ENCODE results near the gene MRPL1. TPM values are rescaled to one million over a fixed set of nuclear protein-coding genes. Genes with fewer than 3 reads are reported as not detected.
A peak's percentile ranks its signal among the peaks of the same experiment; 100 is the strongest.

MRPL1 gene
- polyA plus RNA-seq, 3 donors: 4.0 to 11.8 (median 10.7) TPM

DNA sequence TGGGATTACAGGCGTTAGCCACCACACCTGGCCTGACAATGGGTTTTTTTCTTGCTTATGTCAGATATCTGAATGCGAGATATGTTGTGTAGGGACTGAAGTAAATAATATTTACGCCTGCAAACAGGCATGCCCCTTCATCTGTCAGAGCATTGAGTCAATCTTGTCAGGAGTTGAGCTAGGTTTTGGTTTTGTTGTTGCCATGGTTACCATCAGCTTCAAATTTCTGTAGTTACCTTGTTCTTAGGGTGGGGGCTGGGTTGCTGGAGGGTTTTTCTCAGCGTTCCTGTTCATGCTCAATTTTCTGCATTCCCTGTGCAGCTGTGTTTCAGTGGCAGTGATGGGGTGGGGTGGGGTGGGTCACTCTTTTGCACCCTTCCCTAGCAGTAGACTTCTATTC, 14.5 kb downstream of the MRPL1 start:
- no peaks in the 10 kb centered on the region for H3K4me1 ChIP-seq (ENCODE audit: control insufficient read depth in 1 of 2, insufficient read depth in 2 of 2, low read length in 2 of 2)
- H3K27me3 ChIP-seq (ENCODE audit: control insufficient read depth in 2 of 2, insufficient read depth in 2 of 2, low read length in 2 of 2): no peaks in the 10 kb centered on the region
- no peak overlapping the region for H2AFZ ChIP-seq (ENCODE audit: insufficient read depth, low read depth, low read length, poor library complexity, severe bottlenecking)
- peaks cover 36 to 57% of the 10 kb centered on the region in 2 donors for H3K36me3 Mint-ChIP-seq
- H3K9me3 Mint-ChIP-seq: peaks cover 0 to 2% (median 0%) of the 10 kb centered on the region in 7 donors
- no peak overlapping the region for H3K27ac Mint-ChIP-seq
- H3K4me2 ChIP-seq (replicated peaks; ENCODE audit: extremely low read depth, low read length, poor library complexity, severe bottlenecking): no peak overlapping the region
- TF ChIP-seq, protein P1, sequence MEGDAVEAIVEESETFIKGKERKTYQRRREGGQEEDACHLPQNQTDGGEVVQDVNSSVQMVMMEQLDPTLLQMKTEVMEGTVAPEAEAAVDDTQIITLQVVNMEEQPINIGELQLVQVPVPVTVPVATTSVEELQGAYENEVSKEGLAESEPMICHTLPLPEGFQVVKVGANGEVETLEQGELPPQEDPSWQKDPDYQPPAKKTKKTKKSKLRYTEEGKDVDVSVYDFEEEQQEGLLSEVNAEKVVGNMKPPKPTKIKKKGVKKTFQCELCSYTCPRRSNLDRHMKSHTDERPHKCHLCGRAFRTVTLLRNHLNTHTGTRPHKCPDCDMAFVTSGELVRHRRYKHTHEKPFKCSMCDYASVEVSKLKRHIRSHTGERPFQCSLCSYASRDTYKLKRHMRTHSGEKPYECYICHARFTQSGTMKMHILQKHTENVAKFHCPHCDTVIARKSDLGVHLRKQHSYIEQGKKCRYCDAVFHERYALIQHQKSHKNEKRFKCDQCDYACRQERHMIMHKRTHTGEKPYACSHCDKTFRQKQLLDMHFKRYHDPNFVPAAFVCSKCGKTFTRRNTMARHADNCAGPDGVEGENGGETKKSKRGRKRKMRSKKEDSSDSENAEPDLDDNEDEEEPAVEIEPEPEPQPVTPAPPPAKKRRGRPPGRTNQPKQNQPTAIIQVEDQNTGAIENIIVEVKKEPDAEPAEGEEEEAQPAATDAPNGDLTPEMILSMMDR (IDR thresholded peaks at IDR 0.05): no peak
- H3K4me3 Mint-ChIP-seq: no peak overlapping the region
- peaks cover 23 to 47% of the 10 kb centered on the region in 2 donors for H3K36me3 ChIP-seq (replicated peaks in 1 of 2; ENCODE audit: control insufficient read depth in 1 of 2, insufficient read depth in 2 of 2, low read length in 2 of 2)
- H3K4me1 Mint-ChIP-seq: peaks cover 3% of the 10 kb centered on the region
- no peaks in the 10 kb centered on the region for H4K20me1 ChIP-seq (ENCODE audit: insufficient read depth, low read length)
- no peak for DNase-seq
- H3K4me3 ChIP-seq (replicated peaks in 1 of 3; ENCODE audit: low read depth in 2 of 3, low read length in 3 of 3): no peak overlapping the region
- no peaks in the 10 kb centered on the region for H3K9me3 ChIP-seq (replicated peaks in 1 of 2; ENCODE audit: control insufficient read depth in 1 of 2, insufficient read depth in 1 of 2, low read length in 2 of 2)
- intact Hi-C loops (cut with micrococcal nuclease): no loop called here
- no peak overlapping the region for H3K9ac ChIP-seq (ENCODE audit: insufficient read depth, low read length, poor library complexity, severe bottlenecking)
- peaks cover 52% of the 10 kb centered on the region for H3K79me2 ChIP-seq (ENCODE audit: insufficient read depth, low read length)
- 100% methylated on average over 3 of the region's 4 CpGs for WGBS (ENCODE audit: insufficient coverage)
- peaks cover 0 to 2% (median 0%) of the 10 kb centered on the region in 3 donors for H3K27me3 Mint-ChIP-seq (ENCODE audit: low read depth in 3 of 3)
- no peak overlapping the region for H3K27ac ChIP-seq (ENCODE audit: low read depth in 1 of 2, low read length in 2 of 2)

DNA sequence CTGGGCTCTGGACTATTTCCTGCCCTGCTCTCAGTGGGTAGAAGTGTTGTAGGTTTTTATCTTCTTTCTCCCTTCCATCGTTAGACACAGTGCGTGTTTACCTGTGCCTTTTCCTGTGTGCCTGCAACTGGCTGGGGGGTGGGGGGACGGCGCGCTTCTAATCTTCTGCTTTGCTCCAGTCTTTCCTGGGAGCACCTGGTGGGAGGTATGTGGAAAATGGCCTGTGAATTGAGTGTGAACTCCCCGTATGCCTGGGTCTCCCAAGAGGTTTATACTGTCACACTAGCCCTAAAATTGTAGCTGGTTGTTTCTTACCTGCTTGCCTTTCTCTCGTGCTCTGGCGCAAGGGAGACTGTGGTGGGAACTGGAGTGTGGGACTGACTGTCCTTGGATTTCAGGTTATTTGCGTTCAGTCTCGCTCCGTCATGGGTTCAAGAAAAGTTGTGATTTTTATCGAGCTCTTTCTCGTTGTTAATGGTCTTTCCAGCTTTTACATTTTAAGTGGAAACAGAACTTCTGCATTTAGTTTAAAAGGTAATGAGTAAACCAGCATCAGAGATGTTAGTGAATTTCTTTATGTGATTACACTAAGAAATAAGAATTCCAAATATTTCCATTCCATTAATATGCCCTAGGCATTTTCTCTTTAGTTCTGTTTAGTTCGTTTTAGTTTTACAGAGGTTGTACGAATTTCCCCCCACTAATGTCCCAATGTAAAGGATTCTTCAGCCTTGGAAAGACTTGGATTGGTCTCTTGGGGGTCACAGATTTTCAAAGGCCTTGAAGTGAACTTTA, 15.3 kb downstream of the MRPL1 start:
- no peak overlapping the region for H3K9ac ChIP-seq (ENCODE audit: insufficient read depth, low read length, poor library complexity, severe bottlenecking)
- intact Hi-C loops (cut with micrococcal nuclease): no loop called here
- H3K4me3 ChIP-seq (replicated peaks in 1 of 3; ENCODE audit: low read depth in 2 of 3, low read length in 3 of 3): no peak overlapping the region
- peaks cover 36 to 51% of the 10 kb centered on the region in 2 donors for H3K36me3 Mint-ChIP-seq
- TF ChIP-seq, protein P1 (IDR thresholded peaks at IDR 0.05): no peak
- peak overlapping the region in 1 of 7 donors; percentile 76 for H3K27ac Mint-ChIP-seq
- H3K4me1 ChIP-seq (ENCODE audit: control insufficient read depth in 1 of 2, insufficient read depth in 2 of 2, low read length in 2 of 2): no peaks in the 10 kb centered on the region
- WGBS (ENCODE audit: insufficient coverage): 100% methylated on average over 6 of the region's 15 CpGs
- H3K36me3 ChIP-seq (replicated peaks in 1 of 2; ENCODE audit: control insufficient read depth in 1 of 2, insufficient read depth in 2 of 2, low read length in 2 of 2): peaks cover 23 to 39% of the 10 kb centered on the region in 2 donors
- peaks cover 0 to 2% (median 0%) of the 10 kb centered on the region in 7 donors for H3K9me3 Mint-ChIP-seq
- no peak overlapping the region for H3K4me2 ChIP-seq (replicated peaks; ENCODE audit: extremely low read depth, low read length, poor library complexity, severe bottlenecking)
- no peak overlapping the region for H2AFZ ChIP-seq (ENCODE audit: insufficient read depth, low read depth, low read length, poor library complexity, severe bottlenecking)
- H3K27me3 ChIP-seq (ENCODE audit: control insufficient read depth in 2 of 2, insufficient read depth in 2 of 2, low read length in 2 of 2): no peaks in the 10 kb centered on the region
- peaks cover 0 to 2% (median 0%) of the 10 kb centered on the region in 3 donors for H3K27me3 Mint-ChIP-seq (ENCODE audit: low read depth in 3 of 3)
- DNase-seq: no peak
- no peaks in the 10 kb centered on the region for H3K9me3 ChIP-seq (replicated peaks in 1 of 2; ENCODE audit: control insufficient read depth in 1 of 2, insufficient read depth in 1 of 2, low read length in 2 of 2)
- H3K79me2 ChIP-seq (ENCODE audit: insufficient read depth, low read length): peaks cover 52% of the 10 kb centered on the region
- H4K20me1 ChIP-seq (ENCODE audit: insufficient read depth, low read length): no peaks in the 10 kb centered on the region
- peaks cover 3% of the 10 kb centered on the region for H3K4me1 Mint-ChIP-seq
- H3K4me3 Mint-ChIP-seq: no peak overlapping the region
- H3K27ac ChIP-seq (ENCODE audit: low read depth in 1 of 2, low read length in 2 of 2): no peak overlapping the region

Measured in CD14-positive monocyte (primary cell).